Stimulated activated CD4-positive, alpha-beta T cell treated with anti-CD3 and anti-CD28 coated beads, Interleukin-1b, Interleukin-23, amount 100 ng/mL, for 1 hour (primary cell): ENCODE data around the gene B3GNT2.
"Not testable (repeated sequence)": the region's sequence is repeated elsewhere in the genome, so short reads cannot be mapped to it uniquely, and the experiment has no call there.

Experiments used
- DNase-seq, 2 donors: peaks; one replicate each; pipeline ENCODE4 v3.0.0-alpha.2; 2020; ENCODE audit warnings: low read depth in 2 of 2

Gene B3GNT2

DNA sequence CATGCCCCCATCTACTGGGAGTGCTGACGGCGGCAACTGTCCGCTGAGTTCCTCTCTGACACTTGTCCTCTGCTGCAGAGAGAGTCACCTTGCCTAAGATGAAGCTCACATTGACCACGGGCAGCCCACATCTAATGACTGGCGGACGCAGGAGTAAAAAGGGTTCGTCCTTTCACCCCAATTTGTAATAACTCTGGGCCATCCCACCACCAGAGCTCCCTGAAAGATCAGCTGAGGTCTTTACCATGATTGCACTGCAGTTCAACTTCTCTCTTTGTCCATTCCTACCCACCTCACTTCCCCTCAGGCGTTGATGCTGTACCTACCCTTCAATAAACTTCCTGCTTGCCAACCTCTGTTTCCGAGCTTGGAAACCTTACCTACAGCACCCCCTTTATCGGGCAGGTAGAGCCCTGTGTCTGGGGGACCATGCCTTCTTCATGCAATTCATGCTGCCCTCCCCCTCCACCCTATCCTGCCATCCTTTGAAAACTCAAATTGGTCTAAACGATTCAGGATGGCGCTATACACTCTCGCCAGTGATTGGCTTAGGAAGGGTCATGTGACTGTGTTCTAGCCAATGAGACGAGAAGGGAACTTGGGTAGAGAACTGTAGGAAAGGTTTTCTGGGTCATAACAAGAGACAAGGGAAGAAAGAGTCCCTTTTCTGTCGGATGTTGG lies 10.3 kb upstream of the B3GNT2 start:
- no peak for DNase-seq

DNA sequence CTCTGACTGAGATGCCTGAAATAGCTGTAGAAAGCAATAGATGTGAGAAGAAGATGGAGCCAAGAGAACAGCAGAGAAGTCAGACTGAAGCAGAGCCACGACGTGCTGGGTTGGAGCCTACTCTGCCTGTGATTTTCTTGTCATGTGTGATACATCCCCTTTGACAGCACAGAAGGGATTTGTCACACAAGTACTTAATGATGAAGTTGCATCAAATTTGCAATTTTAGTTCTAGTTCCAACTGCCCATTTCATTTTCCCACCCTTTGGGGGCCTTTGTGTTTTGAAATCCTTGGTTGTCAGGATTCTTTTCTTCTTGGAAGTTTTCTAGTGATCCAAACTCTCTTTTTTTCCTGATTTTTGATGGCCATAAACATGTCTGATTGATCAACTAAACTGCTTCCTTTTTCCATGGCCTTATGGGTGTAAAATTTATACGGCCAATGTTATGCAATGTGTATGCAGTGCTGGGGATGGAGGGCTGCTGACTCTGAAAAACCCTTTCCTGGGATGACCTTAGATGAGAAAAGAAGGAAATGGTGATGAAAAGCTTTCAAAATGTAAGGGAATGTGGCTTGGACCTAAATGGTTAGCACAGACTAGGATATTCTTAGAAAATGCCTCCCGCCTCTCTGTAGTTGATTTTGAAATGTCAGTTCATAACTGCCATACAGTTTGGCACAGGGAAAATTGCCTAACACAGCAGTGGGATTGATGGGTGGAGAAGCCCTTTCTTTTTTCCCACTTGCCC lies 9.6 kb upstream of the B3GNT2 start:
- DNase-seq = no peak

- no peak for DNase-seq
Observed at GRCh38 chr2:62187246-62187645, 8.7 kb upstream of the B3GNT2 start.

DNA sequence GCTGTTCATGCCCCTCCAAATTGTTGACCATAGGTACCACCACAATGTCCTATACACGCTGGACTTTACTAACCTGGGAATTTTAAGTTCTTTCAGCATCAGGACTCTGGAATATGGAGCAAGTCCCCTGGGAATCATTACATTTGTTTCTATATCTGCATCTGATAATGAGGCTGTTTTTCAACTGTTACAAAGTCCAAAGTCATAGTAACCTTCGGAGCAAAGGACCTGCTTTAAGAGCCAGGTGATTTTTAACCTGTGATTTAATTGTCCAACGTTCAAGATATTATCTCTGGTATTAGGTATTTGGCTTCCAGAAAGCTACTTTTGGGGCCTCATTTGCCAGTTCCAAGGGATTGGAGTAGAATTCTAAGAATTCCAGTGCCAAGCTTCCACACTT lies 7.5 kb upstream of the B3GNT2 start:
- no peak for DNase-seq

GRCh38 chr2:62189196-62189595 lies 6.7 kb upstream of the B3GNT2 start:
- DNase-seq = no peak

GRCh38 chr2:62192811-62193210 lies 3.1 kb upstream of the B3GNT2 start:
- DNase-seq = no peak

DNA sequence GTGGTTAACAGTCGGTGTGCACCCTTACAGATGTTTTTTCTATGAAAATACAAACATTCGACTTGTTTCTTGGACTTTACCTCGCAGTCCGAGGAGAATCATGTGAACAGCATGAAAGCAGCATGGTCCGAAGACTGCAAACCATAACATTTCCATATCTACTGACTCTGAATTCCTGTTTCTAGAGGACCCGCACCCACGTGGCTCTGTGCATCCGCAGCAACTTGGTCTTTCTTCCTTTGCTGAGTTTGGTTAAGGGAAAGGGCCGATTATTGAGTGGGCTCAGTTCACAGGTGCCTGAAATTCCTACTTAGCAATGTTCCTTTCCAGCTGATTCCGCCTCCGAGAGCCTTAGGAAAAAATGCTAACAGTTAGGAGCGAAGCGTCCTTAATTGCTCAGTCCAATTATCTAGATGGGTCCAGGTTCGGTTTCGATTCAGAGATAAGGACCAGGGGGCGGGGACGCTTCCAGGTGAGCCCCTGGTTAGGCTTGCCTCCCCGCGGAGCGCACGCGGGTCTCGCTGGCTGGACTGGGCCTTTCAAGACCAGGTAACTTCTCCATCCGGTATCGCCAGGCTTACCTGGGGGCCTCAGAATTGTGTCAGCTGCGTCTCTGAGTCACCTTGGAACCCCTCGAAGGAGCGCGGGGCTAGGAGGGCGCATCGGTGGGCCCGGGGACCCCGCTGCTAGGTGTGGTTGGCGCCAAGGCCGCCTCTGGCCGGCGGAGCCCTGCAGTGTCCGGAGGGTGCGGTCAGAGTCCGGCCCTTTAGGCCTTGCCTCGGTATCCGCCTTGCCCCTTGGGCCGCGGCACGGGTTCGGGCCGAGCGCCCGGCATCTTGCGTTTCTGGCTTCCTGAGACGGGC lies 1.1 kb upstream of the B3GNT2 start:
- DNase-seq = no peak

- DNase-seq = peak in 1 of 2 donors; percentile 43
Observed at GRCh38 chr2:62196278-62196901, 475 bp downstream of the B3GNT2 start.

DNA sequence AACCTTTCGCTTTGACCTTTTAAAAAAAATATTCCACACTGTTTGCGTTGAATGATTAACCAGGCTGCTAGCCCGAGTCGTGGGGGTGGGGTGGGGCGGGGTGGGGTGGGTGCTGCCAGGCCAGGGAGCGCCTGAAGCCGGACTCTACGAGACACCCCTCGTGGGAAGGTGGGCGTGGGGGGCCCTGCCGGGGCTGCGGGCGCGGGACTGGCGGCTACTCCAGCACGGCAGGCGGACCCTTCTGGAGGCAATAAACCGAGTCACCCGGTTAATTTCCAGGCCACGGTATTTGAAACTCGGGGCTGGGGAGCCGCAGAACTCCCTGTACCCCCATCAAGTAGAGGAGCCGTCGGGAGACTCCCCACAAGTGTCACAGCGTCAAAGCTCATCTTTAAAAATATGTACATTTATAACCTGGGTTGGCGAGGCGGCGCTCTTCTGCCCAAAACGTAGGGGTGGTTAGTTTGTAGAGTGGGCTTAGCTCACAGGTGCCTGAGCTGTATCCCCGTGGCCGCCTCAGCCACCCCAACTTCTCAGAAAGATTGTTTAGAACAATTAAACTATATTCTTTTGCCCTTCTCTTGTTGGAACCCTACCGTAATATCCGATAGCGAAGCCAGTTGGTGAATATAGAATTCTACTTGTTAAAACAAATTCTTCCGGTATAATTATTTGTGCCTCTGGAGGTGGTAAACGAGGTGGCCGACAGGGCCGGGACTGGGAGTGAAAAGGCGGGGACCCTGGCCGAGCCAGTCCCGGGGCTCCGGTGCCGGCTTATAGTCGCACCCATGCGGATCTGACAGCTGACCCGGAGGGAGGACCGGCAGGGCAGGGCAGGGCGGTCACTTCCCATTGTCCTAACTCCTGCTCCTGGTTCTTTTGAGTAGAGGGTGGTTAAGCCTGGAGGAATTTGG lies 1.4 kb downstream of the B3GNT2 start:
- DNase-seq = no peak

DNA sequence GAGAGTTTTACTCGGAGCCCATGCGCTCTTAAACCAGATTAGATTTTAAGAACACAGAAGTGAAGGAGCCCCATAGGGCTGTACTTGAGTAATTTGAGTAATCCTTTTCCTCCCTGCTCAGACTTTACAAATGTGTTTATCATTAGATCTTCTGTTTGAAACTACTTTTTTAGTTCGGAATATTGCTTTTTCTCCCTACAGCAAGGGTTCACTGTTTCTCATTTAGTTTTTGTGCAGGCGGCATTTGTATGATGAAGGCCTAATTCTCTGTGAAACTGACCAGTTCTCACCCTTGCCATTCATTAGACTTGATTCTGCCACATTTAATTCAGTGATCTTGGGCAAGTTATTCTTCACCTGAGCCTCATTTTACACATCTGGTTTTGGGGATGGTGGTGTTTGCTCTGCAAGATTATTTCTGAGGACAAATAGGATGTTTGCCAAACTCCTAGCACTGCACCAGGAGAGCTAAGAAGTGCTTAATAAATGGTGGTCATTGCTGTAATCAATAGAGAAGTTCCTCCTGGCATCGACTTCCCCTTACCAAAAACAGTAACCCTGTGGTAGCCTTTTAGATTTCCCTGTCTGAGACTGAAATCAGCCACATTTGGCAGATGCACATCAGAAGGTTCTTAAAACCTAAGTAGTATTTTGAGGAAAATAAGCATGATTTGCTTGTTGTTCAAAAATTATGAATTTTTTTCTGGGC lies 2.2 kb downstream of the B3GNT2 start:
- no peak for DNase-seq

DNA sequence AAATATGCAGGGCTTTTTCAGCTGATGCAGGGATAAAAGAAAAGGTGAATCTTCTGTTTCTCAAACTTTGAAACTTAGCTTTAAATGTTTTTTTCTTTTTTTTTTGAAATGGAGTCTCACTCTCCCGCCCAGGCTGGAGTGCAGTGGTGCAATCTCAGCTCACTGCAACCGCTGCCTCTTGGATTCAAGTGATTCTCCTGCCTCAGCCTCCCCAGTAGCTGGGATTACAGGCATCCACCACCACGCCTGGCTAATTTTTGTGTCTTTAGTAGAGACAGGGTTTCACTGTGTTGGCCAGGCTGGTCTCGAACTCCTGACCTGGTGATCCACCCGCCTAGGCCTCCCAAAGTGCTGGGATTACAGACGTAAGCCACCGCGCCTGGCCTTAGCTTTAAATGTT lies 2.9 kb downstream of the B3GNT2 start:
- not testable (repeated sequence) for DNase-seq

DNA sequence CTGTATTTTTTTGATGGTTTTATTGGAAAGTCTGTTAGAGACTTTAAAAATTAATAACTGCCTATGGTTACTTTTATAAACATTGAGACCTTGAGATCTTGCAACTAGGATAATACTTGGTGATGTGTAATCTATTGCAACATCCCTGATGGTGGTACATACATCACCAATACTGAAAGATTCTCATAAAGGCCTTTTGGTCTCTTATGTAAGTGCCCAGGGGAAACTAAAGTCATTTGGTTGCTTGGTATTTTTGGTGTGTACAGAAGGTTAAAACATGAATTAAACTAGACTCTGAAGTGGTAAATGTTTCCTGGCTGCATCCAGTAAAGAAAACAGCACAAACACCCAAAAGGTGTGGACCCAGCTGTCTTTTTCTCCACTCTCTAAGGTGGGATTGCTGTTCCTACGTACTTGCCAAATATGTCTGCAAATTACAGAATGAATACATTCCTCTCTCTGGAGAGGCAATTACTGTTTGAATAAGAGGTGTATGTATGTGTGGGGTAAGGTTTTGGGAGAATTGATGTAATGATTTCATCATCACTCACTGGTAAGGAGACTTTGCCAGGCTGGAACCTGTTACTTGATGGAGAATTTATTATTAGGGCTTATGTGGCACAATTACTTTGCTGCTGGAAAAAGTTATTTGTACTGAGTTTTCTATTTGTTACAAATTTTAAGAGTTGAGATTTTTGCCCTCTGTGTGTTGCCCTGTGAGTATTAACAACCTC lies 3.6 kb downstream of the B3GNT2 start:
- DNase-seq = no peak

GRCh38 chr2:62200291-62200841 lies 4.5 kb downstream of the B3GNT2 start:
- no peak for DNase-seq

GRCh38 chr2:62200868-62201267 lies 5.0 kb downstream of the B3GNT2 start:
- no peak for DNase-seq

DNA sequence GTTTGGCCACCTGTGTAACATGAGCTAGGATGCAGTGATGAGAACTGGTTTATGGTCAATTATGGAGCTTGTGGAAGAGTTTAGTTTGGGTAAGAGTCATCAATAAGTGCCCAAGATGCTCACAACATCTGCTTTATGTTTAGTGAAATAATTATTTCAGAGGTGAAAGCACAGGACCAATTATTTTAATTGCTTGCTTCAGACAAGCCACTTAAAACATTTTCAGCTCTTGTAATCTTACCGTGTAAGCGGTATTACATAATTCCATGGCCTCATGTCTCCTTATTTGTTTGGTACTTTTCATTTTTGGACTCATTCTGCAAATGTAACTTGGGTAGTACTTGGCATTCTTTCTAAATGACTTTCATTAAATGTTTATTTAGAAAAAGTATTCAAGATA lies 5.4 kb downstream of the B3GNT2 start:
- DNase-seq = no peak

DNA sequence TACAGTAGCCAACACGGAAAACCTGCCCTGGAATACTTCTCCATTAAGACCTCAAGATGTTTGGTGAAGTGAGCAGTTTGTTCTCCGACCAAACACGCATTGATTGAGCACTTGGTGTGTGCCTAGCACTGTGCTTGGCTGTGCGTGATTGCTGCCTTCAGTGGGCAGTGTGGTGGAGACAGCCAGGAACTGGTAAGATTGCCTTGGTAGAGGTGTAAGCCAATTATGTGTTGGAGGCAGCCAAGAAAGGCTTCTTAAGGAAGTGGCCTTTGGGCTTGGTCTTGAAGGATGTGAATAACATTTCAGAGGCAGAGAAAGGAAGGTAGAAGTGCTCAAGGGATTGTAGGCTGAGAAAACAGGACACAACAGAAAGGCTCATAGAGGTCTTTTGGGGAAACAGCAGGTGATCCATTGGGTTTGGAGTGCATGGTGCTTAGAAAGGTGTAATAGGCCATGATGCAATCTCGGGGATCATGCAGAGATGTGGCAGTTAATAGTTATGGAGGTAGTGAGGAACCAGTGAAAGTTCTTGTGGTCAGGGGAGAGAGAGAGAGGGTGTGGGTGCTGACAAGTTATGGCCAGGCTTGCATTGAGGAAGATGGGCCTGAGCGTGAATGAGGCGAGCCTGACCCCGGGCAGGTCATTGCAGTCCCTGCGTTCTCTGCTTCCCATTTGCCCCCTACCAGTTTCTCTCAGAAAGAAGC lies 6.3 kb downstream of the B3GNT2 start:
- DNase-seq = no peak

- no peak for DNase-seq
Observed at GRCh38 chr2:62202729-62203128, 6.8 kb downstream of the B3GNT2 start.

DNA sequence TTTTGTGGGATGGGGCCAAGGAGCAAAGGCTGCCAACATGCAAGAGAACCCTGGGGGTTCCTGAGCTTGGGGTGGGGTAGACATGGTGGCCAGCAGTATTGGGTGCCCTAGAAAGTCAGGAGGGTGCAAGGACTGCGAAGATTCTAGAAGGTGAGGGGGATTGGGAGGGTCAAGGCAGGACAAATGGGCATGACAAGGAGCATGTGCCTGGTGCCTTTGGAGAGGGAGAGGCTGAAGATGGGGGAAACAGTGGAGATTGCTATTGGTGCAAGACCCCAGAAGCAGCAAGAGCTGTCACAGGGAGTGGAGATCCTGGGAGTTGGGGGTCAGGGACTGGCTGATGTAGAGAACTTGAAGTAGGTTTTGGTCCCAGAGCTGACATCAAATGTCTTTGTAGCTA lies 7.5 kb downstream of the B3GNT2 start:
- DNase-seq = no peak

GRCh38 chr2:62204998-62205496 lies 9.1 kb downstream of the B3GNT2 start:
- DNase-seq = no peak
